Smooth muscle cell (in vitro differentiated cells): ENCODE results near the gene STPG2. TPM values are rescaled to one million over a fixed set of nuclear protein-coding genes. Genes with fewer than 3 reads are reported as not detected.

Experiments
- DNase-seq: peaks from one replicate; lab custom pipeline; 2025; ENCODE audit not compliant: unreplicated experiment; lab: John Stamatoyannopoulos, UW
- H2AFZ ChIP-seq: fragments of 200-600 bp; sonication (generic); 2 replicates; pipeline ENCODE4 v1.6.0; 2016; ENCODE audit warnings: antibody characterized with exemption, low read depth, mild to moderate bottlenecking
- H3F3A ChIP-seq: fragments of 200-600 bp; sonication (generic); 2 replicates; pipeline ENCODE4 v1.6.0; 2017; ENCODE audit warnings: antibody characterized with exemption, low read depth
- H3K27ac ChIP-seq: fragments of 200-600 bp; sonication (generic); 2 replicates; pipeline ENCODE4 v1.5.1; 2016; ENCODE audit warnings: low read depth, mild to moderate bottlenecking
- H3K27me3 ChIP-seq: fragments of 200-600 bp; sonication (generic); 2 replicates; pipeline ENCODE4 v1.6.1; 2016; ENCODE audit warnings: low read depth, mild to moderate bottlenecking
- H3K36me3 ChIP-seq: fragments of 200-600 bp; sonication (generic); 2 replicates; pipeline ENCODE4 v1.5.1; 2016; ENCODE audit warnings: low read depth
- H3K4me1 ChIP-seq: fragments of 200-600 bp; sonication (generic); 2 replicates; pipeline ENCODE4 v1.5.1; 2016; ENCODE audit warnings: low read depth
- H3K4me2 ChIP-seq: fragments of 200-600 bp; sonication (generic); 2 replicates; pipeline ENCODE4 v1.6.0; 2016; ENCODE audit warnings: mild to moderate bottlenecking
- H3K4me3 ChIP-seq: fragments of 200-600 bp; sonication (generic); 2 replicates; pipeline ENCODE4 v1.5.1; 2016; ENCODE audit warnings: mild to moderate bottlenecking
- H3K79me2 ChIP-seq: fragments of 200-600 bp; sonication (generic); 2 replicates; pipeline ENCODE4 v1.6.0; 2016; ENCODE audit warnings: low read depth, mild to moderate bottlenecking
- H3K9ac ChIP-seq: fragments of 200-600 bp; sonication (generic); 2 replicates; pipeline ENCODE4 v1.6.0; 2016; ENCODE audit warnings: low read depth
- H3K9me3 ChIP-seq: fragments of 200-600 bp; sonication (generic); replicated peaks from 2 replicates; pipeline ENCODE4 v1.5.1; 2016; ENCODE audit warnings: low read depth
- H4K20me1 ChIP-seq: fragments of 200-600 bp; sonication (generic); 2 replicates; pipeline ENCODE4 v1.6.0; 2016; ENCODE audit warnings: low read depth
- WGBS: methylation state at CpG from one replicate; pipeline ENCODE4 v1.1.7; 2016; ENCODE audit warnings: low lambda C conversion rate; 5-methylcytosine and 5-hydroxymethylcytosine counted together
- polyA plus RNA-seq: library from polyadenylated mRNA; unstranded; fragments of >200 nt; fragmentation: Nextera tagmentation; extraction: Ambion mirVana; gene quantifications from 2 replicates; pipeline ENCODE4 v1.2.1, GENCODE V29; 2016
- total RNA-seq: library from RNA; depleted of rRNA; stranded (reverse); fragments of >200 nt; gene quantifications from 2 replicates; pipeline ENCODE4 v1.2.3, GENCODE V29; 2014
- TF ChIP-seq, protein P1 (sequence below): fragments of 200-600 bp; sonication (generic); IDR thresholded peaks from 2 replicates; pipeline ENCODE4 v1.5.1; 2017; ENCODE audit warnings: borderline replicate concordance, mild to moderate bottlenecking, antibody characterized with exemption; ENCODE audit not compliant: insufficient read depth, poor library complexity, severe bottlenecking

The STPG2 gene
- total and polyA plus RNA-seq, 2 experiments from 2014 or later, result 0.09 to 0.31 TPM

DNA sequence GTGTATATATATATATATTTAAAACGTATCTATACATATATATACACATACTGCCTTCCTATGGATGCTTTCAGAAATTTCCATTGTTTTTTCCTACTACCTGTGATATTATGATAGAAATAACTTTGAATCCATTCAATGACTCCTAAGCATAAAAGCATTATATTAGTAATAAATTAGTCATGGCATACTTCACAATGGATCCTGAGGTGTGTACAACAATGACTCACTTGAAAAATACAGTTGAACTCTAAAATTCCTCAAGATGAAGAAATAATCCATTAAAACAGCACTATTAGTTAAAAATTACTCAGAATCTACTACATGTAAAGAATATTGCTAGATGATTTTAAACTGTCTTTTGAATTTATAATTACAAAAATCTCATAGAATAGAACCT, 201.1 kb downstream of the STPG2 start:
- Histone ChIP-seq H3K9ac (no peak overlapping the region), H3K36me3 (no peaks in the 10 kb centered on the region), H3K79me2 (no peaks in the 10 kb centered on the region), H3K27ac (no peak overlapping the region), H3K4me1 (no peaks in the 10 kb centered on the region), H2AFZ (no peak overlapping the region), H3K4me2 (no peak overlapping the region), H3K4me3 (no peak overlapping the region), H3F3A (no peaks in the 10 kb centered on the region), H3K27me3 (no peaks in the 10 kb centered on the region), H3K9me3 (no peaks in the 10 kb centered on the region), H4K20me1 (no peaks in the 10 kb centered on the region)
- no peak for DNase-seq
- WGBS, result 67% methylated on average over 1 of the region's 1 CpG
- TF ChIP-seq, protein P1, sequence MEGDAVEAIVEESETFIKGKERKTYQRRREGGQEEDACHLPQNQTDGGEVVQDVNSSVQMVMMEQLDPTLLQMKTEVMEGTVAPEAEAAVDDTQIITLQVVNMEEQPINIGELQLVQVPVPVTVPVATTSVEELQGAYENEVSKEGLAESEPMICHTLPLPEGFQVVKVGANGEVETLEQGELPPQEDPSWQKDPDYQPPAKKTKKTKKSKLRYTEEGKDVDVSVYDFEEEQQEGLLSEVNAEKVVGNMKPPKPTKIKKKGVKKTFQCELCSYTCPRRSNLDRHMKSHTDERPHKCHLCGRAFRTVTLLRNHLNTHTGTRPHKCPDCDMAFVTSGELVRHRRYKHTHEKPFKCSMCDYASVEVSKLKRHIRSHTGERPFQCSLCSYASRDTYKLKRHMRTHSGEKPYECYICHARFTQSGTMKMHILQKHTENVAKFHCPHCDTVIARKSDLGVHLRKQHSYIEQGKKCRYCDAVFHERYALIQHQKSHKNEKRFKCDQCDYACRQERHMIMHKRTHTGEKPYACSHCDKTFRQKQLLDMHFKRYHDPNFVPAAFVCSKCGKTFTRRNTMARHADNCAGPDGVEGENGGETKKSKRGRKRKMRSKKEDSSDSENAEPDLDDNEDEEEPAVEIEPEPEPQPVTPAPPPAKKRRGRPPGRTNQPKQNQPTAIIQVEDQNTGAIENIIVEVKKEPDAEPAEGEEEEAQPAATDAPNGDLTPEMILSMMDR, result no peak

DNA sequence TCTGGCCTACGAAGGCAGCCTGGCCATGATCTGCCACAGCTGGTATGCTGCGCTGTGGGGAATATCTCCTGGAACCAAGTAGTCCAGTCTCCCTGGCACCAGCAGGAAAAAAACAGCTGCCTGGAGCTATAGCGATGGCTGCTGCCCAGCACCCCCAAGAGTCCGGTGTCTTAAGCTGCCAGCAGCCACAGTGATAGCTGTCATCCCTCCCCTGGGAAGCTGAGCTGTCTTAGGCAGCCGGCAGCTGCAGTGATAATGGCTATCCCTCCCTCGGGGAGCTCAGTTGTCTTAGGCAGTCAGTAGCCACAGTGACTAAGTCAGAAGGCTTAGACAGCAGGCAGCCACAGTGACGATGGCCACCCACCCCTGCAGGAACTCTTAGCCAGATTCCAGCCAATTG, 205.1 kb downstream of the STPG2 start:
- no peak for DNase-seq
- no peaks in the 10 kb centered on the region for H3K4me1 ChIP-seq
- WGBS, result 93% methylated on average over 7 of the region's 7 CpGs

DNA sequence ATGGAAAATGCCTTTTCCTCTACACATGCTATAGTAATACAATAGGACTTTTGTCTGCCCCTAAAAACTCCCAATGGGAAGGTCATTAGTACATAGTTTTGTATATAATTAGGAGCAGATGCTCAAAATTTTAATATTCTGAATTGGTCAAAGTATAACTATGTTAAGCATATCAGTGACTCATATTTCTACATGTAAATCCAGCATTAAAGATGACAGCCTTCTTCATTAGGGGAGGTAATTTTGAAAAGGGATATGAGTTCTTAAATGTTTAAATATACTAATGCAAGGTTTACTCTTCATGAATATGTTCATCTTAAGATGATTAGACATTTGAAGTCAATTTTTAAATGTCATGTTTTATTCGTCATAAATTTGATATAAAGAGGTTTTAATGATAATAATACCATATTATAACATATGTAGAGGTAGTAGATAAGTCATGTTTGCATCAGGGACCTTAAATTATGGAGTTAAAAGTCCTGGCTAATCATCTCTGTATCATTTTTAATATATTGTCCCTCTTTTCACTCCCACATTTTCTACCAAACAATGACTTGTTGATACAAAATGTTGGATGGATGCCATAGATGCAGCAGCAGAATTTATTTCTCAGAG, 218.8 kb downstream of the STPG2 start:
- no peaks in the 10 kb centered on the region for H3K27me3 ChIP-seq
- H3K4me3 ChIP-seq, result no peak overlapping the region
- WGBS, result 85% methylated on average over 1 of the region's 1 CpG
- no peaks in the 10 kb centered on the region for H3K4me1 ChIP-seq
- no peaks in the 10 kb centered on the region for H3K36me3 ChIP-seq
- no peaks in the 10 kb centered on the region for H3K9me3 ChIP-seq
- no peak overlapping the region for H2AFZ ChIP-seq
- no peak for DNase-seq
- H3F3A ChIP-seq, result no peaks in the 10 kb centered on the region
- TF ChIP-seq, protein P1, result no peak
- no peaks in the 10 kb centered on the region for H3K79me2 ChIP-seq
- H3K9ac ChIP-seq, result no peak overlapping the region
- no peaks in the 10 kb centered on the region for H4K20me1 ChIP-seq
- no peak overlapping the region for H3K4me2 ChIP-seq
- no peak overlapping the region for H3K27ac ChIP-seq

More for the DNA sequence above, 205.1 kb downstream of the STPG2 start:
- H3F3A ChIP-seq, result no peaks in the 10 kb centered on the region
- H3K27ac ChIP-seq, result no peak overlapping the region
- H3K27me3 ChIP-seq, result no peaks in the 10 kb centered on the region
- H4K20me1 ChIP-seq, result no peaks in the 10 kb centered on the region
- H3K9me3 ChIP-seq, result no peaks in the 10 kb centered on the region
- H3K4me3 ChIP-seq, result no peak overlapping the region
- no peaks in the 10 kb centered on the region for H3K79me2 ChIP-seq
- TF ChIP-seq, protein P1, result no peak
- H3K9ac ChIP-seq, result no peak overlapping the region
- H2AFZ ChIP-seq, result no peak overlapping the region
- no peak overlapping the region for H3K4me2 ChIP-seq
- no peaks in the 10 kb centered on the region for H3K36me3 ChIP-seq

DNA sequence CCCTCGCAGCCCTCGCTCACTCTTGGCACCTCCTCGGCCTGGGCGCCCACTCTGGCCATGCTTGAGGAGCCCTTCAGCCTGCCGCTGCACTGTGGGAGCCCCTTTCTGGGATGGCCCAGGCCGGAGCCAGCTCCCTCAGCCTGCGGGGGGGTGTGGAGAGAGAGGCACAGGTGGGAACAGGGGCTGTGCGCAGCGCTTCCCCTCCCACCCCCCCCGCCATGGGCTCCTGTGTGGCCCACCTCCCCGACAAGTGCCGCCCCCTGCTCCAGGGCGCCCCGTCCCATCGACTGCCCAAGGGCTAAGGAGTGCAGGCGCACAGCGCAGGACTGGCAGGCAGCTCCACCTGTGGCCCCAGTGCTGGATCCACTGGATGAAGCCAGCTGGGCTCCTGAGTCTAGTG, 220.2 kb downstream of the STPG2 start:
- Histone ChIP-seq H3K27me3 (no peaks in the 10 kb centered on the region), H3K79me2 (no peaks in the 10 kb centered on the region), H3K9me3 (no peaks in the 10 kb centered on the region), H3K4me3 (no peak overlapping the region), H2AFZ (no peak overlapping the region), H4K20me1 (no peaks in the 10 kb centered on the region), H3K9ac (no peak overlapping the region), H3K27ac (no peak overlapping the region), H3K36me3 (no peaks in the 10 kb centered on the region), H3K4me2 (no peak overlapping the region), H3F3A (no peaks in the 10 kb centered on the region), H3K4me1 (no peaks in the 10 kb centered on the region)
- DNase-seq, result no peak
- TF ChIP-seq, protein P1, result no peak
- WGBS, result 97% methylated on average over 10 of the region's 17 CpGs
